ENCODE data around the gene MEP1A.

GRCh38 chr6:46758960-46759753 lies 34.0 kb upstream of the MEP1A start:
- TF ChIP-seq CTCF (IDR thresholded peaks at IDR 0.05; ENCODE audit: insufficient read depth, low read length, poor library complexity, severe bottlenecking) (no peak), EZH2phosphoT487 (conservative IDR thresholded peaks at IDR 0.05; ENCODE audit: low read length) (no peak)
